ENCODE results near the gene TGIF2. TPM values are rescaled to one million over a fixed set of nuclear protein-coding genes. Genes with fewer than 3 reads are reported as not detected.

The TGIF2 gene
- total and polyA plus RNA-seq, 2 of the 13 experiments (the other 11 are each of a cell fraction or from before 2014, with no cell fraction given) = 41.3 to 53.9 TPM

- no peak for TF ChIP-seq MTERF4 (CRISPR knock-in tag; IDR thresholded peaks at IDR 0.05)
- no peak for TF ChIP-seq SMAD9 (CRISPR knock-in tag; IDR thresholded peaks at IDR 0.05)
- no peak for TF ChIP-seq ELF3 (CRISPR knock-in tag; IDR thresholded peaks at IDR 0.05)
- 0 out of 2 replicates have a peak, but pooled peaks have one; percentile 41 for TF ChIP-seq ZNF678 (CRISPR knock-in tag; IDR thresholded peaks at IDR 0.05)
- no peak for TF ChIP-seq ZBTB2 (CRISPR knock-in tag; IDR thresholded peaks at IDR 0.05; ENCODE audit: low read depth)
- TF ChIP-seq HDAC2 (CRISPR knock-in tag; IDR thresholded peaks at IDR 0.05) = peak; percentile 8; the same call in 1 of the 2 replicates
- peak; percentile 59; the same call in 1 of the 2 replicates for TF ChIP-seq ZNF691 (CRISPR knock-in tag; IDR thresholded peaks at IDR 0.05; ENCODE audit: borderline replicate concordance, low read depth)
- 0 out of 2 replicates have a peak, but pooled peaks have one; percentile 33 for TF ChIP-seq TSC22D2 (CRISPR knock-in tag; IDR thresholded peaks at IDR 0.05; ENCODE audit: borderline replicate concordance)
- 0 out of 2 replicates have a peak, but pooled peaks have one; percentile 31 for TF ChIP-seq ZNF281 (CRISPR knock-in tag; IDR thresholded peaks at IDR 0.05; ENCODE audit: borderline replicate concordance)
- TF ChIP-seq ASH2L (IDR thresholded peaks at IDR 0.05; ENCODE audit: insufficient read length, low read depth, low read length) = peak; percentile 34
- peak; percentile 54; the same call in 1 of the 2 replicates for TF ChIP-seq ZNF572 (CRISPR knock-in tag; IDR thresholded peaks at IDR 0.05)
- TF ChIP-seq TRAFD1 (CRISPR knock-in tag; IDR thresholded peaks at IDR 0.05; ENCODE audit: borderline replicate concordance) = no peak
- TF ChIP-seq FOXK1 (CRISPR knock-in tag; IDR thresholded peaks at IDR 0.05; ENCODE audit: borderline replicate concordance, low read depth) = peak; percentile 14; the same call in 1 of the 2 replicates
- TF ChIP-seq NPAS2 (CRISPR knock-in tag; IDR thresholded peaks at IDR 0.05; ENCODE audit: borderline replicate concordance) = no peak
- peak; percentile 75; the same call in 1 of the 2 replicates for TF ChIP-seq HINFP (CRISPR knock-in tag; IDR thresholded peaks at IDR 0.05; ENCODE audit: low read depth)
- TF ChIP-seq ZNF788 (CRISPR knock-in tag; IDR thresholded peaks at IDR 0.05; ENCODE audit: borderline replicate concordance) = peak; percentile 7; the same call in 1 of the 2 replicates
- 0 out of 2 replicates have a peak, but pooled peaks have one; percentile 22 for TF ChIP-seq ZIK1 (CRISPR knock-in tag; IDR thresholded peaks at IDR 0.05; ENCODE audit: borderline replicate concordance, low read depth)
- no peak for TF ChIP-seq SOX6 (IDR thresholded peaks at IDR 0.05)
- TF ChIP-seq SOX6 (CRISPR knock-in tag; IDR thresholded peaks at IDR 0.05) = no peak
Measured at GRCh38 chr20:36573798-36574365, 485 bp downstream of the TGIF2 start (continued).
